PC-3 (cell line): ENCODE results near the gene BCAS1.

Experiments used
- EZH2 ChIP-seq: fragments of 300-600 bp; sonication (generic); IDR thresholded peaks from one replicate; pipeline ENCODE4 v1.6.1; 2017; ENCODE audit warnings: antibody characterized with exemption, mild to moderate bottlenecking, low read length; ENCODE audit not compliant: unreplicated experiment
- EZH2phosphoT487 ChIP-seq: fragments of 300-600 bp; sonication (generic); IDR thresholded peaks from 2 replicates; pipeline ENCODE4 v1.6.1; 2018; ENCODE audit warnings: mild to moderate bottlenecking, antibody characterized with exemption, low read length, borderline replicate concordance
- TF ChIP-seq, protein P1 (sequence below): fragments of 300-600 bp; sonication (generic); conservative IDR thresholded peaks from 2 replicates; pipeline ENCODE4 v1.5.1; 2017; ENCODE audit warnings: antibody characterized with exemption, low read depth, mild to moderate bottlenecking, low read length

DNA sequence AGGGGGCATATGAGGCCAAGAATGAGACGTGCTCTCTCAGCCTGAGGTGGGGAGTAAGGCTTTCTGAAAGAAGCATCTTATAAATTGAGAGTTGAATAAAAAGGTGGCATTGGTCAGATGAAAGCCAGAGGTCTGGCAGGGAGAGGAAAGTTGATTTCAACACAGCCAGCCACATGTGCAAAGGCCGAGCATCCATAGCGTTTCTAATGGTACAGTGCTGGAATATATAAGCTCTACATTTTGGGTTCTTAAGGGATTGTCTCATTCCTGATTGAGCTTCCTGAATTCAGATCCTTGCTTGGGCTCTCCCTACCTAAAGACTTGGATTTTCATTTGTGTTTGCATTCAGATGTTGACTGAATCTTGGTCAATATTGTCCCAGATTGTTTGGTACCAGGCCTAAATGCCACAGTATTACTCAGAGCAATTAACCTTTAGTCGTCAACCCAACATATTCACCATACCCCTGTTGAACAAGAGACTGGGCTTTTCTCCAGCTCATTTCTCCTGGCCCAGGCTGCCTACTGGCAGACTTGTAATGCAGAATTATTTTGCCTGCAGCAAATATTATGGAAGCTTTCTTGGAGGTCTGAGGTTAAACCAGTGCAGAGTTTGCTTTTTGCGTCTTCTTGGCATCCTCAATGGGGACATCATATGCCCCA, 14.5 kb upstream of the BCAS1 start:
- TF ChIP-seq, protein P1, sequence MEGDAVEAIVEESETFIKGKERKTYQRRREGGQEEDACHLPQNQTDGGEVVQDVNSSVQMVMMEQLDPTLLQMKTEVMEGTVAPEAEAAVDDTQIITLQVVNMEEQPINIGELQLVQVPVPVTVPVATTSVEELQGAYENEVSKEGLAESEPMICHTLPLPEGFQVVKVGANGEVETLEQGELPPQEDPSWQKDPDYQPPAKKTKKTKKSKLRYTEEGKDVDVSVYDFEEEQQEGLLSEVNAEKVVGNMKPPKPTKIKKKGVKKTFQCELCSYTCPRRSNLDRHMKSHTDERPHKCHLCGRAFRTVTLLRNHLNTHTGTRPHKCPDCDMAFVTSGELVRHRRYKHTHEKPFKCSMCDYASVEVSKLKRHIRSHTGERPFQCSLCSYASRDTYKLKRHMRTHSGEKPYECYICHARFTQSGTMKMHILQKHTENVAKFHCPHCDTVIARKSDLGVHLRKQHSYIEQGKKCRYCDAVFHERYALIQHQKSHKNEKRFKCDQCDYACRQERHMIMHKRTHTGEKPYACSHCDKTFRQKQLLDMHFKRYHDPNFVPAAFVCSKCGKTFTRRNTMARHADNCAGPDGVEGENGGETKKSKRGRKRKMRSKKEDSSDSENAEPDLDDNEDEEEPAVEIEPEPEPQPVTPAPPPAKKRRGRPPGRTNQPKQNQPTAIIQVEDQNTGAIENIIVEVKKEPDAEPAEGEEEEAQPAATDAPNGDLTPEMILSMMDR = no peak
- TF ChIP-seq EZH2 (no peak), EZH2phosphoT487 (no peak)
